Fibroblast of peridontal ligament (primary cell): ENCODE data around the gene SREBF1.

Experiments used
- DNase-seq: peaks from one replicate; pipeline ENCODE4 v3.0.0-alpha.2; 2010; ENCODE audit errors: extremely low read depth

The SREBF1 gene

GRCh38 chr17:17795946-17796786 is 40.6 kb downstream of the SREBF1 start:
- DNase-seq = no peak

GRCh38 chr17:17795296-17795695 is 41.5 kb downstream of the SREBF1 start:
- no peak for DNase-seq

- no peak for DNase-seq
Observed at GRCh38 chr17:17794382-17794781, 42.4 kb downstream of the SREBF1 start.

- no peak for DNase-seq
Observed at GRCh38 chr17:17793378-17794214, 43.2 kb downstream of the SREBF1 start.

- peak; percentile 40 for DNase-seq
Observed at GRCh38 chr17:17792551-17793377, 44.0 kb downstream of the SREBF1 start.

- no peak for DNase-seq
Observed at GRCh38 chr17:17792037-17792550, 44.7 kb downstream of the SREBF1 start.

- DNase-seq = no peak
Observed at GRCh38 chr17:17790637-17791464, 45.9 kb downstream of the SREBF1 start.

- DNase-seq = no peak
Observed at GRCh38 chr17:17789828-17790636, 46.8 kb downstream of the SREBF1 start.

- no peak for DNase-seq
Observed at GRCh38 chr17:17789410-17789809, 47.4 kb downstream of the SREBF1 start.

- no peak for DNase-seq
Observed at GRCh38 chr17:17788967-17789366, 47.8 kb downstream of the SREBF1 start.

GRCh38 chr17:17787568-17787967 is 49.2 kb downstream of the SREBF1 start:
- DNase-seq = no peak

- DNase-seq = no peak
Observed at GRCh38 chr17:17786998-17787397, 49.8 kb downstream of the SREBF1 start.

- no peak for DNase-seq
Observed at GRCh38 chr17:17785407-17785806, 51.4 kb downstream of the SREBF1 start.

GRCh38 chr17:17784657-17785267 is 52.0 kb downstream of the SREBF1 start:
- no peak for DNase-seq

GRCh38 chr17:17783825-17784656 is 52.7 kb downstream of the SREBF1 start:
- no peak for DNase-seq

- no peak for DNase-seq
Observed at GRCh38 chr17:17783116-17783824, 53.5 kb downstream of the SREBF1 start.

- no peak for DNase-seq
Observed at GRCh38 chr17:17782523-17783115, 54.2 kb downstream of the SREBF1 start.
